Measurements from ENCODE around the gene HPS3.

HPS3 gene

GRCh38 chr3:149120051-149120972 is 9.1 kb upstream of the HPS3 start:
- DNase-seq: no peak

GRCh38 chr3:149122721-149123578 is 6.5 kb upstream of the HPS3 start:
- DNase-seq: no peak

- DNase-seq: no peak
Measured at GRCh38 chr3:149128821-149129220, 617 bp upstream of the HPS3 start.

GRCh38 chr3:149131589-149131988 is 2.2 kb downstream of the HPS3 start:
- DNase-seq: no peak

- DNase-seq: no peak
Measured at GRCh38 chr3:149134575-149134974, 5.1 kb downstream of the HPS3 start.

- DNase-seq: no peak
Measured at GRCh38 chr3:149142682-149143081, 13.2 kb downstream of the HPS3 start.

- no peak for DNase-seq
Measured at GRCh38 chr3:149145356-149145755, 15.9 kb downstream of the HPS3 start.

- no peak for DNase-seq
Measured at GRCh38 chr3:149145974-149146373, 16.5 kb downstream of the HPS3 start.

GRCh38 chr3:149150436-149150835 is 21.0 kb downstream of the HPS3 start:
- no peak for DNase-seq

GRCh38 chr3:149151843-149152242 is 22.4 kb downstream of the HPS3 start:
- no peak for DNase-seq

- no peak for DNase-seq
Measured at GRCh38 chr3:149152420-149152819, 23.0 kb downstream of the HPS3 start.

- no peak for DNase-seq
Measured at GRCh38 chr3:149153402-149153801, 24.0 kb downstream of the HPS3 start.

- no peak for DNase-seq
Measured at GRCh38 chr3:149160754-149161300, 31.4 kb downstream of the HPS3 start.

- no peak for DNase-seq
Measured at GRCh38 chr3:149162007-149162406, 32.6 kb downstream of the HPS3 start.

GRCh38 chr3:149163066-149163465 is 33.6 kb downstream of the HPS3 start:
- DNase-seq: no peak

GRCh38 chr3:149167898-149168297 is 38.5 kb downstream of the HPS3 start:
- no peak for DNase-seq

- DNase-seq: no peak
Measured at GRCh38 chr3:149170672-149171071, 41.2 kb downstream of the HPS3 start.

- DNase-seq: no peak
Measured at GRCh38 chr3:149174901-149175300, 45.5 kb downstream of the HPS3 start.

GRCh38 chr3:149177122-149177521 is 47.7 kb downstream of the HPS3 start:
- DNase-seq: no peak

GRCh38 chr3:149179220-149179619 is 49.8 kb downstream of the HPS3 start:
- DNase-seq: no peak

GRCh38 chr3:149180057-149180573 is 50.7 kb downstream of the HPS3 start:
- DNase-seq: no peak

- no peak for DNase-seq
Measured at GRCh38 chr3:149181182-149181581, 51.7 kb downstream of the HPS3 start.

- DNase-seq: no peak
Measured at GRCh38 chr3:149186219-149186618, 56.8 kb downstream of the HPS3 start.

All from activated CD8-positive, alpha-beta memory T cell treated with anti-CD3 and anti-CD28 coated beads, Interleukin-2, amount 50 U/mL, for 48 hours (primary cell).